GM12864 (cell line): ENCODE data around the gene TARBP2.

Experiments used
- DNase-seq: peaks from one replicate; pipeline ENCODE4 v3.0.0-alpha.2; 2011; ENCODE audit warnings: low read depth
- H3K4me3 ChIP-seq: 2 replicates; pipeline ENCODE4 v1.5.1; 2011; ENCODE audit warnings: mild to moderate bottlenecking, low read depth, low read length, control low read depth
- TF ChIP-seq, protein P1 (sequence below): IDR thresholded peaks from 2 replicates; pipeline ENCODE4 v1.5.1; 2011; ENCODE audit warnings: low read depth, mild to moderate bottlenecking, moderate library complexity, low read length, control low read depth, inconsistent platforms; ENCODE audit errors: missing control alignments

TARBP2 gene

DNA sequence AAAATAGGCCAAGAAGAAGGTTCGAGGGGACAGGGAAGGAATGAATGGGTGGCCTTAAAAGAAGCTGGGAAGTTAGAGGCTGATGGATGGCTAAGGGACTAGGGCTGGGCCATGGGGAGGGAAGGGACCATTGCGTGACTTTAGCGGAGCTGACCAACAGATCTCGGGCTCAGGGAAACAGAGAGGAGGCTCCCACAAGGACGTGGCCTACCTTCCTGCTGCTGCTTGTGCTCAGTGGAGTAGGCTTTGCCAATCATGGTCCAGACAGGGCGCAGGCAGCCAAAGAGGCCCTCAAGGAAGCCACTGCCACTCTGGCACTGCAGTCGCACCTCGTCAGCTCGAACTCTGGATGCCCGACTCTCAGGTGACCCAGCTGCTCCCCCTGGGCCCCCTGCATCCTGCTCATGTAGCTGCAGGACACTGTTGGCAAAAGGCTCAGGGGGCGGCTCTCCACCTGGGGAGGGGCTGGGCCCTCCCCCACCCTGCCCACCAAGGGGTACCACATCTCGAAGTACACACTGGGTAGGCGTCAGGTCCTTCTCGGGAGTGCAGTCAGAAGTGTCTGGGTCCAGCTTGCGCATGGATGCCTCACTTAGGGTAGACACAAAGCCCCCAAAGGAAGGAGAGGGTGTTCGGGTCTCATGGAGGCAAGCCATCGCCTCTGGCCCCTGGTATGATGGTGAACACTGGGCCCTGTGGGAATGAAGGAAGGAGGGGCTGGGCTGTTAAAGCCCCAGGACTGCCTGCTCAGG, 14.2 kb upstream of the TARBP2 start:
- H3K4me3 ChIP-seq, result no peak overlapping the region
- DNase-seq, result no peak
- TF ChIP-seq, protein P1, sequence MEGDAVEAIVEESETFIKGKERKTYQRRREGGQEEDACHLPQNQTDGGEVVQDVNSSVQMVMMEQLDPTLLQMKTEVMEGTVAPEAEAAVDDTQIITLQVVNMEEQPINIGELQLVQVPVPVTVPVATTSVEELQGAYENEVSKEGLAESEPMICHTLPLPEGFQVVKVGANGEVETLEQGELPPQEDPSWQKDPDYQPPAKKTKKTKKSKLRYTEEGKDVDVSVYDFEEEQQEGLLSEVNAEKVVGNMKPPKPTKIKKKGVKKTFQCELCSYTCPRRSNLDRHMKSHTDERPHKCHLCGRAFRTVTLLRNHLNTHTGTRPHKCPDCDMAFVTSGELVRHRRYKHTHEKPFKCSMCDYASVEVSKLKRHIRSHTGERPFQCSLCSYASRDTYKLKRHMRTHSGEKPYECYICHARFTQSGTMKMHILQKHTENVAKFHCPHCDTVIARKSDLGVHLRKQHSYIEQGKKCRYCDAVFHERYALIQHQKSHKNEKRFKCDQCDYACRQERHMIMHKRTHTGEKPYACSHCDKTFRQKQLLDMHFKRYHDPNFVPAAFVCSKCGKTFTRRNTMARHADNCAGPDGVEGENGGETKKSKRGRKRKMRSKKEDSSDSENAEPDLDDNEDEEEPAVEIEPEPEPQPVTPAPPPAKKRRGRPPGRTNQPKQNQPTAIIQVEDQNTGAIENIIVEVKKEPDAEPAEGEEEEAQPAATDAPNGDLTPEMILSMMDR, result no peak

DNA sequence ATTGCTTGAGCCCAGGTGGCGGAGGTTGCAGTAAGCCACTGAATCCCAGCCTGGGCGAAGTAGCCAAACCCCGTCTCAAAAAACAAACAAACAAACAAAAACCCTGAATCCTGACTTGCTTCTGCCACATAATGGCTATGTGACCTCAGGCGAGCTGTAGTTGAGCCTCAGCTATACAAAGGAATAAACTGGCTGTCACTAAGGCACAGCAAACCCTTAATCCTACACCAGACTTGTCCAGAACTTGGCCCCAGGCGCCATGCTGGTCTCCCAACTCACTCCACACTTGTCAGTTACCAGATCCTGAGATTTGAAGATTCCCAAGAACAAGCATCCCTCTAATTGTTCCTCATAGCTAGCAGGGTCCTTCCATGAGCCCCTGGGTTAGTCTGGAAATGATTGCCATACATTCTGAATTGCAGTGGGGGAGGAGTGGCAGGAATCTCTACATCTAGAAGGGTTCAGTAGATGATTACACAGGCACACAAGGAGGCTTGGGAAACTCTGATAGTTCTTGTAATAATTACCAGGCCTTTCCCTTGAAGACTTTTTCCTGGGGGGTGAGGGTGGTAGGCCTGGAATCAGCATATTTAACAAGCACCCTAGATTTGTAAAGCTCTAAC, 11.7 kb upstream of the TARBP2 start:
- no peak overlapping the region for H3K4me3 ChIP-seq
- DNase-seq, result no peak
- TF ChIP-seq, protein P1, result no peak

DNA sequence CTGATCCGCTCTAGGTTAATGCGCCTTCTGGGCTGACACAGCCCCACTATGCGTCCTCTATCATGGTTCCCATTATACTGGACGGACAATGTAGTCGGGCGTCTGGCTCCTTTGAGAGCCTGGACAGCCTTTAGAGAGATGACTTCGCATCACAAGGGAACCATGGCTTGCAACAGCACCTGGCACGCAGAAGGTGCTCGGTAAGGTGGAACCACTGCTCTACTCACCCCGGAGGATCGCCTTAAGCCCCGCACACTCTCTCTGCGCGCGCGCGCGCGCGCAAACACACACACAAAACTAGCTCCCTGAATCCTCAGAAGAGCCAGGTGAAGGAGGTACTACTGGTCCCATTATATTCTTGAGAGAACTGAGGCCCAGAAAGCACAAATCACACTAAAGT, 8.9 kb upstream of the TARBP2 start:
- no peak for DNase-seq

DNA sequence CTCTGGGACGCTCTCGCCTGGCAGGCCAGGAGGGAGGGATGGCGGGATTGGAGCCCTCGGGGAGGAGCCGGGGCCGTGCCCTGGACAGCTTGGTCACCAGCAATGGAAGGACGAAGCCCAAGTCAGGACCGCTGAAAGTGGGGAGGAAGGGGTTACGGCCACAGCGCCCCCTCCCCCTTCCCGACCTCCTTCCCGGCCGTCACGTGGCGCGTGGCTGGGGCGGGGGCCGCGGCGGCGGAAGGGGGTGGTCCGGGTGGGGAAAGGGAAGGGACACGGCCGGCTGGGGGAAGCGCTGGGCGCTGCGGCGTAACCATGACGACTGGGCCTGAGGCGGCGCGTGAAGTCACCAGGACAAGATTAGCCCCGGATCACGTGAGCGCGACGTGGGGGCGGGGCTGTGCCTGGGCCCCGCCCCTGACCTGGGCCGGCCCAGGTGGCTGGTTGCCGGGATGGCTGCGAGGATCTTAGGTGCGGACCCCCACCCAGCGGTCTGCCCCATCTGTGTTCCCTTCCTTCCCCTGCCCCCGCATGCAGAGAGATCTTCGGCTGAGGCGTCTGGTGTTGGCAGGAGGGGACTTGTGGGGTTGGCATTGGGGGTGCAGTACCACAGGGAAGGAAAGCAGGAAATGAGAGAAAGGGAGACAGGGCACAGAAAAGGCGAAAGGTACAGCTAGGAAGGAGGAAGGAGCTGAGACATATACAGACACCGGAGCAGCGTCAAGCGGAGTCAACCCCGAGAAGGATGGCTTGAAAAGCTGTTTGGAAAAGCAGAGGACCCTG, 8.1 kb upstream of the TARBP2 start:
- peak; percentile 53 for DNase-seq
- peak overlapping the region; percentile 61 for H3K4me3 ChIP-seq
- TF ChIP-seq, protein P1, result no peak

More for the DNA sequence above, 8.9 kb upstream of the TARBP2 start:
- H3K4me3 ChIP-seq, result no peak overlapping the region
- TF ChIP-seq, protein P1, result no peak

DNA sequence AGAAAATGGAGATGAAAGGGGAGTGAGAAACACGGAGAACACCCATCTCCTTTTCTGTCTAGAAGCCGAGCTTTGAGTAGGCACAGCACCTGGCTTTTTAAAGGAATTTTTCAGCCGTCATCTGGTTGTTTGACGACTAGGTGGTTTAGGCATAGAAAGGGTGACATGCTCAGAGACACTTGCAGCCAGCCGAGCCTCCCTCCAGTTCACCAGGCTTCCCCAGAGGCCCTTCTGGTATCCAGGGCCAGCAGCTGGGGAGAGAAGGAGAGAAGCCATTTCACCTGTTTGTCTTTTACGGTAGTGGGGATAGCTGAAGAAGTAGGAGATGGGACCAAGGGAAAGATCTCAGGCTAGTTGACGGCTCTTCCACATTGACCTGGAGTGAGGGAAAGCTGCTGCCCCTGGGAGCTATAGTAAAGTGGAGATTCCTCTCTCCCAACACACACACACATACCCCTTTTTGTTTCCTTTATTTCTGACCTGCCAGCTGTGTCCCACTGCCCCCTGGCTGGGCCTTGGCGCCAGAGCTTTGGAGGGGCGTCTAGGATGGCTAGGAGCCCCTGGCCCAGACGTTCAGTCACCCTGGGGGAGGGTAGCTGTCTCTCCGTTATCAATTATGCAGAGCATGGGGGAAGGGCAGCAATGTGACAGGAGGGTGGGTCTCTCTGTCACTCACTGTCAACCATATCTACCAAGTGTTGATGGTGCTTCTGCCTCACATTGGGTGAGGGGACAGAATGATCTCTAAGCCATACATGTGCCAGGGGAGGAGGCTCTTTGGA, 7.3 kb upstream of the TARBP2 start:
- no peak for DNase-seq
- H3K4me3 ChIP-seq, result peak overlapping the region; percentile 61
- TF ChIP-seq, protein P1, result no peak

DNA sequence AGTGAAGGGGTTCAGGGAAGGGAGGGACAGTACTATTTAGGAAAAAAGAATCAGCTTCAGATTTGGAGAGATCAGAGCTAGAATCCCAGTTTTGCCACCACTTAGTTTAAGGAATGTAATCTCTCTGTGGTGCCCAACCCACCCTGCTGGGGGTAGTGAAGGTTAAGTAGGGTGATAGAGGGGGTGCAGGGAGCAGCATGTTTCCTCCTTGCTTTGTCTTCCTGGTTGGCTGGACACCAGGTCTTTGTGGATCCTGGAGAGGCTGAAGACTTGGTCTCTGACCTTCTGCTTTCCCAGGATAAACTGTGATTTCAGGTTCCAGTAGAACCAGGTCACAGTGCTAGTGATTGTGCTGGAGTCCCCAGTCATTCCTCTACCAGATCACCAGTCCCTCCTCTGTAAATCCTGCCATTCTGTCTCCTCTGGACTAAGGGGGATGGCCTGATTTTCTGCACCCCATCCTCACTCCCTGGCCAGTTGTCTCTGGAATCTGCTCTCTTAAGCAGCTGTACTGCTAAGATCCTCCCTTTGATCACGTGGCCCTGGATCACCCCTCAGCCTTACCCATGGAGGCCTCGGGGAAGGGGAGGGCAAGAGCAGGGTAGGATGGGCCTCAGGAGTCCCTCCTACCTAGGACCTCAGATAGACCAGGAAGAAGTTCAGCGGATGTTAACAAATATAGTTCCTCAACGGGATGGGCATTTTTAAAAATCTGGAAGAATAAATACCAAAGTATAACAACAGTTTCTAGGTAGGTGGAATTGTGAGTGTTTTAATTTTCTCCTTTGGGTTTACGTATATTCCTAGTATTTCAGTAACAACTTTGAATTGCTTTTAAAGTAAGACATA, 5.0 kb upstream of the TARBP2 start:
- DNase-seq, result no peak
- no peak overlapping the region for H3K4me3 ChIP-seq

More for the DNA sequence above, 5.0 kb upstream of the TARBP2 start:
- TF ChIP-seq, protein P1, result no peak
